ENCODE data around the gene CCSER1.
"Not testable (repeated sequence)": the region's sequence is repeated elsewhere in the genome, so short reads cannot be mapped to it uniquely, and the experiment has no call there.

CCSER1 gene

DNA sequence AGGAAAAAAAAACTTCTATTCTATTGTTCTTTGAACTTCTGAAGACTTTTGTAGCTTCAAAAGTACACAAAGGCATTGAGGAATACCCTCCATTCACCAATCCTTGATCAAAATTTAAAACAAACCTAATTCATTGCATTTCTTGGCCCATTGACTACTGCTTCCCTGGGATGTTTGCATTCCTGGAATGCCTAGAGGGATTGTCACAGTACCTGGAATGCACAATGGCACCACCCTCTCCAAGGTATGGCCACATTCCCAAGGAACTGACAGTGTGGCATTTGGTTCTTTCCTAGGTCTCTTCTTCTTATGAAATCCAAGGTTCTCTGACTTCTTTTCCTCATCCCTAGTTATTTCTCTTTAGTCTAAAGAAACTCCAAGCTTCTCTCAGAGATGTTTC lies 600.7 kb downstream of the CCSER1 start:
- no peak for FAIRE-seq

DNA sequence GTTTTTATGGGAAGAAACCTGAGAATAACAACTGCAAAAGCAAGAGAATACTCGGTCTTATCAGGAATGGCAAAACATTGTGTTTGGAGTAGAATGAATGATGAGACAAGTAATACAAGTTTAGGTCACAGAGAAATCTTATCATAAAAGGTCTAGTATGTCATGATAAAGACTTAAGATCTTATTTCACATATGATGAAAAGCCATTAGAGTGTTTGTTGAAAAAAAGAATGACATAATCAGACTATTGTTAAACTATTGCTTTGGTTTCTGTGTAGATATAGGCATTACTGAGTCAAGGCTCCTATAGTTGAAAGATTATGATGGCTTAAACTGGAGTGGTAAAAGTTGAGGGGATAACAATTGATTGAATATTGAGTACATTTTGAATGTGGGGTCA lies 603.6 kb downstream of the CCSER1 start:
- FAIRE-seq, result no peak

DNA sequence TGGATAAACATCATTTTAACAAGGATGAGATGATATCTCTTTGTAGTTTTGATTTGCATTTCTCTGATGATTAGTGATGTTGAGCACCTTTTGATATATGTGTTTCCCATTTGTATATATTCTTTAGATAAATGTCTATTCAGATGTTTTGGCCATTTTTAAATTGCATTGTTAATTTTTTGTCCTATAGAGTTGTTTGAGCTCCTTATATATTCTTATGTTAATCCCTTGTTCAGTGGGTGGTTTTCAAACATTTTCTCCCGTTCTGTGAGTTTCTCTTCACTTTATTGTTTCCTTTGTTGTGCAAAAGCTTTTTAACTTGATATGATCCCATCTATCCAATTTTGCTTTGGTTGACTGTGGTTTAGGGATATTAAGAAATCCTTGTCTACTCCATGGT lies 606.0 kb downstream of the CCSER1 start:
- no peak for FAIRE-seq

DNA sequence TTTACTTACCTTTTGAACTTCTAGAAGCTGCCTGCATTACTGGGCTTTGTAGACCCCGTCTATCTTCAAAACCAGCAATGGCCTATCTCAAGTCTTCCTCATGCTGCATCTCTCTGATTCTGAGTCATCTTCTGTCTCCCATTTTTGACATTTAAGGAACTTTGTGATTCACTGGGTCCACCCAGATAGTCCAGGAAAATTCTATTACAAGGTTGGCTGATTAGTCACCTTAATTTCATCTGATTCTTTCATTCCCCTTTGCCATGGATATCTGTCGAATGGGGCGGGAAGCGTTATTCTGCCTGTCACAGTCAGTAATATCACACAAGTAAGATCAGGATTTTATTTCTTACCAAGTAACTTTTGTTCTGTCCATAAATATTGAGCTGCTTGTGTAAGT lies 618.0 kb downstream of the CCSER1 start:
- FAIRE-seq, result no peak

DNA sequence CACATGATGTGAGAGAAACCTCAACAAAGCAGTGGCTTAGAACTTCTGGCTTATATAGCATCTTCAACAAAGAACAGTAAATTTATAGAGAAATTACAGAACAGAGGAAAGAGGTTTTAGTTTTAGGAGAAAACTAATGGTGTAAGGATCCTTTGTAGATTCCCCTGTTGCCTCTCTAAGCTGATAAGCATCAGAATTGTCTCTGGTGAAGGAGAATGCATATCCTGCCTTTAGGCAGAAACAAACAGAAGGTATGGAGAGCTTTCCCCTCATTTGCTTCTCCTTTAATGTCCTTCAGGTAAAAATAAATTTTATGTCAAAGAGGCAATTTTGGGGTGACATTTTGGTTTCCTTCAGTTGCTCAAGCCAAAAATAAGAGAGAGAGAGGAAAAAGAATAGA lies 625.9 kb downstream of the CCSER1 start:
- FAIRE-seq, result no peak

DNA sequence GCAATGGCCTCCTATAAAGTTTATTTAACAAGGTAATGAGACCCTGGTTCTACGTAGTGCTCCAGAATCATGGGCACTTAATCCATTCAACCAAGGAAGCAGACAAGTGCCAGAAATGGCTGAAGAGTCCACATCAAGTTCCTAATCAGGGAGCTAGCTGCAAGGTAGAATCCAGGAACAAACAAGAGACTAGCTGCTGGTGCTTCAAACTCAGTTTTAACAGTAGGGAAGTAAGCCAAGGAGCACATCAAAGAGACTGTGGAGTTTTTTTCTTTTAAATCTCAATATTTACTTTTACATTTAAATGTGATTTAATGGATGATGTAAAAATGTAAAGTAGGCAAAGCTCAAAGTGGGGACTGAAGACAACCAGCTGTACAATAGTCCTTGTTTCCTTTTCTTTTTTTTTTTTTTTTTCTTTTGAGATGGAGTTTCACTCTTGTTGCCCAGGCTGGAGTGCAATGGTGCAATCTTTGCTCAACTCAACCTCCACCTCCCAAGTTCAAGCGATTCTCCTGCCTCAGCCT lies 630.4 kb downstream of the CCSER1 start:
- no peak for FAIRE-seq

DNA sequence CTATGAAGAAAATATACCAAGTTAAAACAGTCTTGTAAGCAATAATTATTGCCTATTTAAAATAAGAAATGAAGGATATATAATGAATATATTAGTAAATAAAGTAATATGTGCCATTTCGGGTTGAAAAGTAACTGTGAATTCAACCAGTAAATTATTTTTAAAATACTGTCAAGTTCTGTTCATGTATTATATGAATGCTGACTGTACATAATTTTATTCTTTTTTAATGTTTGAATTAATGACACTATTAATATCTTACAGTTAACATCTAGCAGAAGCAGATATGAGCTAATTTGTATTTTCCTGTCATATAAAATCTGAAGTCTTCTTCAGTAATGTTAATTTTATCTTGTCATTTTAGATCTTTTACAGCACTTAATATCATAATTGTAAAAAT lies 632.9 kb downstream of the CCSER1 start:
- FAIRE-seq, result no peak

DNA sequence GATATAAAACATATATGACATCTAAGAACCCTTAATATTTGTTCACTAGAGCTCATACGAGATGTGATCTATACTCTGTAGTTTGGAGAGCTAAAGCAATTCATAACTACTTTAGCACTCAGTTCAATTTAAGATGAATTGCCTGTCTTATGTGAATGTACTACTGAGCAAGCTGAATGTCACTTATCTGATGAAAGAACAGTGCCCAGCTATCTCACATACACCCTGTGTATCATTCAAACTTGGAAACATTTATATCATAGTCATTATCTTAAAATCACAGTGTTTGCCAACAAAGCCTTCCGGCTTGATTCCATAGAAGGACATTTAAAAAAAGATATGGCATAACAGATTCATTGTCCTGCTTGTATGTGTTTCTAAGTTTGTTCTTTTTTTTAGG lies 639.6 kb downstream of the CCSER1 start:
- no peak for FAIRE-seq

DNA sequence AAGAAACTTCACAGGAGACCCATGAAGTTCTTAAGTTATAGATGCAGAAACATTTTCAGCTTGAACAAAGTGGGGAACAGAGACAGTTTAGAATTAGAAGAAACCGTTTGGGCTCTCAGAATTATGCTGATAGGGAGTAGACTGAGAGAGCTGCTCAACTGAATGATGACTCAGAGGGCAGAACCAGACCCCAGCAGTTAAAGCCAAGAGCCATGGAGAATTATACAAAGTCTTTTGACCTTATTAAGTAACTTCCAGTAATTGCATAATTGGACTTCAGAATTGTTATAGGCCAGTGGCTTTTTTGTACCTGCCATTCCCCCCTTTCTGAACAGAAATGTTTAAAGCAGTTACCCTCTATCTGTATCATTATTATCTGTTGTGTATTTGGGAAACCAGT lies 642.1 kb downstream of the CCSER1 start:
- no peak for FAIRE-seq

DNA sequence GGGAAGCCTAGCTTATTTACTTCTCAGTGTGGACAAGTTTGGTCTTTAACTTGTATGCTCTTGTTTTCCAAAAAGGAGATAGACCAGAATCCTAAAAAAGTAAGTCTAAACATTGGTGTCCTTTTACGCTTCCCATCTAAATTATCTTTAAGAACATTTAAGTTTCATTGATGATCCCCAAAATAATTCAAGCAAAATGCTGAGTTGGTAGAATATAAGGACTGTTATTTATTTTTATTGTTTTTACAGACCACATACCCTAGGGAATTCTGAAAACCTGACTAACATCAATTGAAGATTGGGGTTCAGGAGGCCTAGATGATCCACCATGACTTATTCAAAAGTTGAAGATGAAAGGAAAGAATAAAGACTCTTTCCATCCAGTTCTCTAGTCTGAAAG lies 653.0 kb downstream of the CCSER1 start:
- FAIRE-seq, result no peak

DNA sequence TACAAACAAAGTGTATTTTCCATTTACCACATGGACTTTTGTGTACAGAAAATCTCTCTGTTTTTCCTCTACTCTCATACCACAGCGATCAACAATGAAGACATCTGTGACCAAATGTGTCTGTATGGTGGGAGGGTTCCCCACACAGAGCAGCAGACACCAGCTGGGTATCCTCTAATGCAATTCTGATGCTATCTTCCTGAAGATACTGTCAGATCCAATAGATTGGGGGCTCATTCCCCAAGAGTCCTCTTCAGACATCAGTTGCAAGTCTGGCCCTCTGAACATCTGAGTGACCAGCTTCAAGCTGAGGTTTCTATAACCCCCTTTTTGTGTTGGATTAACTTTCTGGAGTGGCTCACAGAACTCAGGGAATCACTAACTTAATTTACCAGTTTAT lies 659.4 kb downstream of the CCSER1 start:
- FAIRE-seq, result no peak

DNA sequence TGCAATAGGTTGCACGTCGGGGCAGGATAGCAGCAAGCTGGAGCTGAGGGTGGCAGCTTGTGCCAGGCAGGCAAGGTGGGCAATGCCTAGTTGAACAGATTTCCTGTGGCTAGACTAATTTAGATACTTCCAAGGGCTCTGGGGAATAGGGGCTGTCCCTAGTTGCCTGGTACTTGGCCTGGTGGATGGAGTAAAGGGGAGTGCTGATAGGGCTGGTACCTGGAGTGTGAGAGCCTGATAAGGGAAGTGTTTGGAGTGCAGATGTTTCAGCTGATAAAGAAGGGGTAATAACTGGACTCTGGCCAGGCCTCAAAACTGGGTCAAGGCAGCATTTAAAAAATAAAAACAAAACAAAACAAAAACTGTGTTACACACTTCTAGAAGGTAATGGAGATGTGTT lies 665.5 kb downstream of the CCSER1 start:
- FAIRE-seq, result no peak

DNA sequence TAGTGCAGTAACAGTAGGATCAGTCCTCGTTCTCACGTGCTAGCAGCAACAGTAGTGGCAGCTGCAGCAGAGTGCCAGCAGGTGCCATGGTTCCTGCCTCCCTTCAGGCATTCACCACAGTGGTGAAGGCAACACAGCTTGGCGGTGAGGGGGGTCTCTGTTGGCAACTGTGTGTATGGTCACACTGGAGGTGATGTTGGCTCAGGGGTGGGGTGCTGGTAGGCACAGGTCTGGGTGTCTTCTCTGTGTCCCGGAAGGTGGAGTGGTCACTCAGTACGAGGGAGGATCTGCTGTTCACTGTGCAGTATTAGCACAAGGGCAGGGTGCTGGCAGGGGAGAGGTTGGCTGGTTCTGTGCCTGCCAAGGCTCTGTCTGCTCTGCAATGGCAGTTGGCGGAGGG lies 671.8 kb downstream of the CCSER1 start:
- no peak for FAIRE-seq

DNA sequence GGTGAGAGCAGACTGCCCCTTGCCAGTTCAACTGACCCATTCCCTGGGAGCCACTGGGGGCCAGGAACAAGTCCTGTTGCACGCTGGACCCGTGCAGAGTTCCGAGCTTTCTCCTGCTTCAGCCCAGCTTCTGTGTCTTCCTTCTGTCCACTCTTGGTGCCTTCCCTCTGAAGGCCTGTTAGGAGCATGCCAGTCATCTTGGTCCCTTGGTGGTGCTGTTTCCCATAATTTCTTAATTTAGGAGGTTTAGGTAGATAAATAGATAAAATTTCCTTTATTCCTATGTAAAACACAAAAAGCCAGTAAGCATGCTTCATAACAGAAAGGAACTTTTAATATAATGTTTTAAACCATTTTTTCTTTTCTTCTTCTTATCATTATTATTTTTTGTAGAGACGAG lies 672.7 kb downstream of the CCSER1 start:
- no peak for FAIRE-seq

DNA sequence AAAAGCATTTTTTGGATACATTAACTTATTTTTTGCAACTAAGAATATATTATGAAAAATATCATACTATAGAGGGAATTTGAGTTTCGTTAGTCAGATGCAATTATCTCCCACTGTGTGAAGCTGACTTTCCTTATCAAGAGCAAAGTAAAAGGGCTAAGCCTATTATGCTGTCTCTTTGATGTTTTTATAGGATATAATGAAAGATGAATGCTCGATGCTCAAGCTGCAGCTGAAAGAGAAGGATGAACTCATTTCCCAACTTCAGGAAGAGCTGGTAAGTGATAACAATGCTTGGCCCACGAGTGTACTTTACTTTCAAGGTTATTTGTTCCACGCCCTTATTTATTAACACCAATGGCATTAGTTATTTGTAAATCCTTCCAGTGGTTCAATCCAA lies 688.4 kb downstream of the CCSER1 start:
- no peak for FAIRE-seq

DNA sequence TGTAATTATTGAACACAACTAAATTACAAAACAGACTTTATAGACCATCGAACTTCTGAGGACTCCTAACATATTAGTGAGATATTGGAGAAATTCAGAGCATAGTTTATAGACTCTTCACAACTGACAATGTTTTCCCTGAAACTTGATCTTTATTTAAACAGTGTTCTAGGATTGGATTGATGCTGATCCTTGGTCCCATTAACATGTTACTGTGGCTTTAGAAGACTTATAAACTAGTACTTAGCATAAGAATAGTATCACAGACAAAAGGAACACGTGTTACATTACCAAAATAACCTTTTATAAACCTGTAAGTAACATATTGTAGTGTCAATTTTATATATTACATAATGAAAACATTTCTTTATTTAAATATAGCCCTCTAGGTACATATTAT lies 689.6 kb downstream of the CCSER1 start:
- no peak for FAIRE-seq

DNA sequence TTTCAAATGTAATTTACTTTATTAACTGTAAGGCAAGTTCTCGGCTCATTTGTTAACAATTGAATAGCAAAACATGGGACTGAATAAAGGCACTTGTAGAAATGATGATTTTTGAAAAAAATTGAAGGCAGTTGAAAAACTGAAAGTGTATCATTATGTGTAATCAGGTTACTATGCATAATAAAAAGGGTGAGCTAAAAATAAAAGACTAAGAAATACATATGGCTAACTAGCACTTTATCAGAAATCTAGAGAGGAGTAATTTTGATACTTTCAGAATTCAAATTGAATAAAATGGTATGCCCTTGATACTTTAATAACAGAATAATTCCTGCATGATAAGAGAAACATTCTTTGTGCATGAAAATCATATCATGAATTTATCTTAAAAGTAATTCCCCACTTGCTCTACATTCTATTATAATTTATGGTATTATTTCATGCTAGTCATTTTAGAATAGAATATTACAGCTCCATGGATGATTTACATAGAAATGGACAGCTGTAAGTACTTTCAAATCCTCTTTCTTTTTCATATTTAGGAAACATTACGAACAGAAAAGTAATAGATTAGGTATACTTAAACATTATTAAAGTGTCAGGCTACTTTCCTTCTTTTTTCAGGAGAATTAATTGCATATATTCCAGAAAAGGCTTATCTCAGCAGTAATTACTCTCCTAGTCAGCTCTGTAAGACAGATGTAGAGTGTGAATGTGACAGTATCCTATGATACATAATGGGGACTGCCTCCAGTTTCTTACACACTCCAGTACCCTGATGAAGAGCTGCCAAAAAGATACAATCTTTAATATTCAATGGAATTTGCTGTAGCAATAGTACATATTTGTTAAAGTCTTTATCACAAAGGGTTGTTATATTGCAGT lies 697.3 kb downstream of the CCSER1 start:
- FAIRE-seq, result no peak

DNA sequence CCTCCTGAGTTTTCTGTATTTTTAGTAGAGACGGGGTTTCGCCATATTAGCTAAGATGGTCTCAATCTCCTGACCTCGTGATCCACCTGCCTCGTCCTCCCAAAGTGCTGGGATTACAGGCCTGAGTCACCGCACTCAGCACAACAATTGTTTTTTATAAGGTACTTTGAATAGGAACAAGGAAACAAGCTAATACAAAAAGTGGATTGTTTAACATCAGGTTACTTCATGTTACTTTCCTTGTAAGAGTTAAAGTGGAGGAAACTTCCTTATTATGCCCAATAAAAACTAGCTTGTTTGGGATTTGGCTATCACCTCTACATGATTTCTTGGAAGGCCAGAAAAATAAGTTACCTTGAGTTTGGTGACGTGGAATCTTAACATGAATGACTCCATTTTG lies 698.7 kb downstream of the CCSER1 start:
- no peak for FAIRE-seq

DNA sequence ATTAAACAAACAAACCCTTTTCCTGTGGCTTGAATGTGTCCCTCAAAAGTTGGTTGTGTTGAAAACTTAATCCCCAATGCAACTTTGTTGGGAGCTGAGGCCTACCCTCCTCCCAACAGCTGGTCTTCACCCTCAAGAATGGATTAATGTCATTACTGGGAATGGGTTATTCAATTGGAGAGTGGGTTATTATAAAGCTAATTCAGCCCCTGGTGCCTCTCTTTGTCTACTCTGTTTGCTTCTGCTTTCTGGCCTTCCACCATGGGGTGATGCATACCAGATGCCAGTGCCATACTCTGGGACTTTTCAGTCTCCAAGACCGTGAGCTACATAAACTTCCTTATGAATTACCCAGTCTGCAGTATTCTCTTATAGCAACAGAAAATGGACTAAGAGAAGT lies 706.5 kb downstream of the CCSER1 start:
- FAIRE-seq, result no peak

DNA sequence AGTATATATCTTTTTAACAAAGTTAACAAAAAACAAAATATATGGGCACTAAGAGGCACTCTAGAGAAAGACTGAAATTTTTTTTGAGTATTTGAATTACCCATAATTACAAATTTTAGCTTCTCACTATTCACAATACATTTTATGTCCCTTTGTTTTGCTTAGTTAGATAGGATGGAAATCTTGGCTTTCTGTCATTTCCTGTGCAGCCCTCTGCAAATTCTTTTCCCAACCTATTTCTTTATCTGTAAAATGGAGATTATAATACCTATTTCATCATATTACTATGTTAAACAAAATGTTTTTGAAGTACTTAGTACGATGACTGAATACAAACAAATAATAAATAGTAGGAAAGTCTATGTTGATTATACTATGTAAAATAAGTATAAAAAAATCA lies 710.0 kb downstream of the CCSER1 start:
- no peak for FAIRE-seq

DNA sequence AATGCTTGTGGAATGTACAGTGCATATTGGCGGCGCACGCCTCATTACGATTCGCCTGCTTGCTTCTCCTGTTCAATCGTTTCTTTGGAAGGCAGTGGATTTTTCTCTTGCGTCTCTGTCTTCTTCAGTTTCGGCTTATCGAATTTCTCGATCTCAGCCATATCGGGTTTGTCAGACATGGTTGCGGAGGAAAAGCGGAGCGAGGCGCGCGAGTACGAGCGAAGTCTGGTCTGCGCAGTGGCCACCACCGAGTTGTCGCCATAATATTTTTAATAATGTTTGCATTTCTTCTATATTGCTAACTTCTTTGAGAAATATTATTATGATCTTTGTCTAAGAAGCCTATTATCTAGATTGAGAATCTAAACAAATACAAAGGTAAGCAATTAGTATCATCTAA lies 711.7 kb downstream of the CCSER1 start:
- FAIRE-seq, result not testable (repeated sequence)

DNA sequence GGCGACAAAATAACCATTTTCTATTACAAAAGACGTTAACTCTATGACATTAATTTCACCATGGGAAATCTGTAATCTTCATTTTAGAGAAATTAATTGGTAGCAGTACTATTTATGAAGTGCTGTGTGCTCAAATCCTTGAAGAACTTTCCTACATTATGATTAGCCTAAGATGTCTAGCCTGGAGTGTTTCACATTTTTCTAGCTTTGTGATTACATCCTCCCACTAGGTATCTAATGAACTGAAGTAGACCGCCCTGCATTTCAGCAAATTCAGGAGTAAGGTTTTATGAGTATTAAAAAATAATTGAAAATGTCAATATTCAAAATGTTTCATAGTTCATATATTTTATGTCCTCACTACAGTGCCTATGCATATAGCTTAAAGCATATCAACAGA lies 713.1 kb downstream of the CCSER1 start:
- no peak for FAIRE-seq

DNA sequence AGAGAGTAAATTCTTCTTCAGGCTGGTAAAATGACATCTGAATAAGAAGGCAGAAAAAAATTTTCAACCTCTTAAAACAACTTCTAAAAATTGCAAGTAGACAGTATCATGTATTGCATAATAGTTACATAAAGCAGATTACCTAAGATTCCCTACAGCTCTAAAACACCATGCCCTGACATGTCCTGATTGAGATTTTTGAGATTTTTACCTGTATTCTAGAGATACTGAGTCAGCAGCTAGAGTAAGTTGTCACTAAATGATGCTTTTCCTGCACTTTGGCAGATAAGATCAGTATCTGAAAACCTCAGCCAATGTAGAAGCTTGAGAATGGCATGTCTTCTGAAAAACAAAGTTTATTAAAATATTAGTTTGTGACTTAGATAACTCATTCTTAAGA lies 713.6 kb downstream of the CCSER1 start:
- no peak for FAIRE-seq

DNA sequence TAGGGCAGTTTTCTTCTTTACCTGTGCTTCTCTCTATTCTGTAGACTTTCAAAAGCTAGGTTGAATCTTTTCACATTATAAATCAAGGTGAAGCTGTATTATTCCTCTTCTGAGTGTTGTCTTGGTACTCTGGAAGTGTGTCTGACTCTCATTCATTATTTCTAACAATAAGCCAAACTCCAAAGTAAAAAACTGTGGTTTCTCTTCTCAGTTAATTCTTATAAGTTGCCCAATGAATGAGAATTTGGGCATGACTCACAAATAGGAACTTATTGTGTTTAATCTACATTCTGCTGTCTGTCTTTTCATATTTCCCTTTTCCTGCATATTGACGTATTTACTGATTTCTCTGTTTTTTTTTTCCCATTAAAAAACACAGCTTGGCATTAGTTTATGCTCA lies 714.5 kb downstream of the CCSER1 start:
- FAIRE-seq, result no peak

DNA sequence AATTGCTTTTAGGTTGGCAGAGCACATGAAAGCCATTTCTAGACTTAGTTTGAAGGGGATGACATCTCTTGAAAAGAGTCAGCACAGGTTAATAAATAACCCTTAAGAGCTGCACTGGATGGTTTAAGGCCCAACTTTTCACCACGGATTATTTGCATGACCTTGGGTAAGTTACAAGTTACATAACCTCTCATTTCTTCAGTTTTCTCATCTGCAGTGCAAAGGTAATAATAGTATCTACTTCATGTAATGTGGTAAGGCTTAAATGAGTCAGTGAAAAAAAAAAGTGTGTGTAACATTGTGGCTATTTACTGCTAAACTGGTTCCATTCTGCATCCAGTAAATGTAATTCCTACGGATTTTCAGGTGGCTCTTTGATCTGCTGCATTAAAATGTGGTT lies 715.8 kb downstream of the CCSER1 start:
- no peak for FAIRE-seq
